ENCODE measurements around the gene CAPN12.

DNA sequence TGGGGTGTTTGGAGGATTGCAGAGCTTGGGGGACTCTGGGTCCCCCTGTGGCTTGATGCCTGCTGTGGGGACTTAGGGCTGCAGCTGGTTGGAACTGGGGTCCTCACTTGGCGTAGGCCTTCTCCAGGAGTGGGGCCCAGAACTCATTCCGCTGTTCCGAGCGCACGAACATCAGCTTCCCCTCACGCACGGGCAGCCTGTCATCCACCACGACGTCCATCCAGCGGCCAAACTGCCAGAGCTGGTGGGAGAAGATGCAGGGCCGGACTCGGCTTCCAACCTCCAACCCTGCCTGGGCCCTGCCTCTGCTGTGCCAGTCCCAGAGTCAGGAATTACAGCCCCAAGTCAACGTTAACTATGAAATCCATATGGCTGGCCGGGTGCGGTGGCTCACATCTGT is 2.6 kb downstream of the CAPN12 start:
- no peak for TF ChIP-seq POLR2AphosphoS5 (IDR thresholded peaks at IDR 0.05; ENCODE audit: low read depth, low read length)
- TF ChIP-seq MXI1 (IDR thresholded peaks at IDR 0.05; ENCODE audit: low read depth, low read length), result no peak
